Prostate gland (tissue), 2 donors: ENCODE measurements around the gene DMD.

ENCODE experiments used
- POLR2A ChIP-seq: fragments of 450-650 bp; IDR thresholded peaks from one replicate; pipeline ENCODE4 v1.6.1; 2016; ENCODE audit warnings: antibody characterized with exemption, mild to moderate bottlenecking
- TF ChIP-seq, protein P1 (sequence below), 4 experiments: fragments of 200-600 bp in 2 of 4; fragments of 450-650 bp in 2 of 4; sonication (generic) in 2 of 4; IDR thresholded peaks; 1 replicate in 3 of 4; 2 replicates in 1 of 4; pipeline ENCODE4 v1.5.1; 2016 to 2019; ENCODE audit warnings: antibody characterized with exemption in 4 of 4, mild to moderate bottlenecking in 2 of 4, moderate library complexity in 2 of 4

DNA sequence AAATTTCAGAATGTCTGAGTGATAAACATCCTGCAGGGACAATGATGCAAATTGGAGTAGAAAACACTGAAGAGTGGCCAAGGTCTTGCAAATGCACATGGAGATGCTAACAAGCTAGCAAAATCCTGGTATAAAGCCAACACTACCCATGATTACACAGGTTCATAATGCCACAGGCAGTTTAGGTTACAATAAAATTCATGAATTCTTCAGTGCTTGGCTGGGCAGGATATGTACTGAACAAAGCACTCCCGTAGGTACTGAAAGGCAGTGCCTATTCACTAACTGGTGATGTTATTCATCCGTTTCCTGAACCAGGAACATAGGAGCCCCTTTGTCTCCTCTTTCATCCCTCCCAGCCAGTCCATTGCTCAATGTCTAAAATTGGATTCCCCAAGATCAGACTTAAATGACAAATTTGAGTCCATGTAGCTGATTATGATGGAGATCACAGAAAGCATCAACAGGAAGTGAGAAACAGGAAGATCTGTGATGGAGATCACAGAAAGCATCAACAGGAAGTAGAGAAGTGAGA lies 244.5 kb downstream of the DMD start:
- TF ChIP-seq, protein P1, sequence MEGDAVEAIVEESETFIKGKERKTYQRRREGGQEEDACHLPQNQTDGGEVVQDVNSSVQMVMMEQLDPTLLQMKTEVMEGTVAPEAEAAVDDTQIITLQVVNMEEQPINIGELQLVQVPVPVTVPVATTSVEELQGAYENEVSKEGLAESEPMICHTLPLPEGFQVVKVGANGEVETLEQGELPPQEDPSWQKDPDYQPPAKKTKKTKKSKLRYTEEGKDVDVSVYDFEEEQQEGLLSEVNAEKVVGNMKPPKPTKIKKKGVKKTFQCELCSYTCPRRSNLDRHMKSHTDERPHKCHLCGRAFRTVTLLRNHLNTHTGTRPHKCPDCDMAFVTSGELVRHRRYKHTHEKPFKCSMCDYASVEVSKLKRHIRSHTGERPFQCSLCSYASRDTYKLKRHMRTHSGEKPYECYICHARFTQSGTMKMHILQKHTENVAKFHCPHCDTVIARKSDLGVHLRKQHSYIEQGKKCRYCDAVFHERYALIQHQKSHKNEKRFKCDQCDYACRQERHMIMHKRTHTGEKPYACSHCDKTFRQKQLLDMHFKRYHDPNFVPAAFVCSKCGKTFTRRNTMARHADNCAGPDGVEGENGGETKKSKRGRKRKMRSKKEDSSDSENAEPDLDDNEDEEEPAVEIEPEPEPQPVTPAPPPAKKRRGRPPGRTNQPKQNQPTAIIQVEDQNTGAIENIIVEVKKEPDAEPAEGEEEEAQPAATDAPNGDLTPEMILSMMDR (IDR thresholded peaks at IDR 0.05), result no peak
- no peak for TF ChIP-seq POLR2A
